ENCODE results near the gene BEST2.

Gene BEST2

GRCh38 chr19:12784394-12784870 is 32.8 kb downstream of the BEST2 start:
- H3K9me3 ChIP-seq (ENCODE audit: control insufficient read depth, low read depth, low read length) = no peaks in the 10 kb centered on the region
- H3K9ac ChIP-seq (ENCODE audit: low read length) = no peak overlapping the region

GRCh38 chr19:12784871-12785430 is 33.4 kb downstream of the BEST2 start:
- Histone ChIP-seq H3K36me3 (ENCODE audit: control insufficient read depth, low read depth, low read length) (no peaks in the 10 kb centered on the region), H3K27ac (ENCODE audit: low read length) (no peak overlapping the region), H3K4me3 (ENCODE audit: low read length) (no peak overlapping the region), H3K9me3 (ENCODE audit: control insufficient read depth, low read depth, low read length) (no peaks in the 10 kb centered on the region), H3K9ac (ENCODE audit: low read length) (no peak overlapping the region), H3K27me3 (ENCODE audit: control insufficient read depth, insufficient read depth, low read length) (no peaks in the 10 kb centered on the region), H3K4me1 (ENCODE audit: control insufficient read depth, low read depth, low read length) (peaks cover 16% of the 10 kb centered on the region)

More at GRCh38 chr19:12784394-12784870, 32.8 kb downstream of the BEST2 start:
- Histone ChIP-seq H3K4me1 (ENCODE audit: control insufficient read depth, low read depth, low read length) (peaks cover 16% of the 10 kb centered on the region), H3K36me3 (ENCODE audit: control insufficient read depth, low read depth, low read length) (no peaks in the 10 kb centered on the region), H3K27me3 (ENCODE audit: control insufficient read depth, insufficient read depth, low read length) (no peaks in the 10 kb centered on the region), H3K4me3 (ENCODE audit: low read length) (no peak overlapping the region), H3K27ac (ENCODE audit: low read length) (no peak overlapping the region)

GRCh38 chr19:12785431-12786031 is 33.9 kb downstream of the BEST2 start:
- Histone ChIP-seq H3K27me3 (ENCODE audit: control insufficient read depth, insufficient read depth, low read length) (peaks cover 3% of the 10 kb centered on the region), H3K9ac (ENCODE audit: low read length) (no peak overlapping the region), H3K9me3 (ENCODE audit: control insufficient read depth, low read depth, low read length) (no peaks in the 10 kb centered on the region), H3K4me1 (ENCODE audit: control insufficient read depth, low read depth, low read length) (peaks cover 19% of the 10 kb centered on the region), H3K36me3 (ENCODE audit: control insufficient read depth, low read depth, low read length) (no peaks in the 10 kb centered on the region), H3K27ac (ENCODE audit: low read length) (no peak overlapping the region), H3K4me3 (ENCODE audit: low read length) (no peak overlapping the region)

- Histone ChIP-seq H3K4me3 (ENCODE audit: low read length) (no peak overlapping the region), H3K9ac (ENCODE audit: low read length) (no peak overlapping the region), H3K27ac (ENCODE audit: low read length) (no peak overlapping the region), H3K27me3 (ENCODE audit: control insufficient read depth, insufficient read depth, low read length) (peaks cover 11% of the 10 kb centered on the region), H3K36me3 (ENCODE audit: control insufficient read depth, low read depth, low read length) (no peaks in the 10 kb centered on the region), H3K4me1 (ENCODE audit: control insufficient read depth, low read depth, low read length) (peaks cover 26% of the 10 kb centered on the region), H3K9me3 (ENCODE audit: control insufficient read depth, low read depth, low read length) (no peaks in the 10 kb centered on the region)
These were observed 34.7 kb downstream of the BEST2 start for GRCh38 chr19:12786141-12786870.

- Histone ChIP-seq H3K4me1 (ENCODE audit: control insufficient read depth, low read depth, low read length) (peaks cover 26% of the 10 kb centered on the region), H3K9ac (ENCODE audit: low read length) (no peak overlapping the region), H3K27ac (ENCODE audit: low read length) (no peak overlapping the region), H3K36me3 (ENCODE audit: control insufficient read depth, low read depth, low read length) (no peaks in the 10 kb centered on the region), H3K9me3 (ENCODE audit: control insufficient read depth, low read depth, low read length) (no peaks in the 10 kb centered on the region), H3K4me3 (ENCODE audit: low read length) (no peak overlapping the region), H3K27me3 (ENCODE audit: control insufficient read depth, insufficient read depth, low read length) (peaks cover 17% of the 10 kb centered on the region)
These were observed 35.4 kb downstream of the BEST2 start for GRCh38 chr19:12786952-12787351.

- peaks cover 22% of the 10 kb centered on the region for H3K27me3 ChIP-seq (ENCODE audit: control insufficient read depth, insufficient read depth, low read length)
- peaks cover 26% of the 10 kb centered on the region for H3K4me1 ChIP-seq (ENCODE audit: control insufficient read depth, low read depth, low read length)
- no peak overlapping the region for H3K4me3 ChIP-seq (ENCODE audit: low read length)
- H3K27ac ChIP-seq (ENCODE audit: low read length) = no peak overlapping the region
- no peaks in the 10 kb centered on the region for H3K9me3 ChIP-seq (ENCODE audit: control insufficient read depth, low read depth, low read length)
- no peaks in the 10 kb centered on the region for H3K36me3 ChIP-seq (ENCODE audit: control insufficient read depth, low read depth, low read length)
- H3K9ac ChIP-seq (ENCODE audit: low read length) = no peak overlapping the region
These were observed 35.9 kb downstream of the BEST2 start for GRCh38 chr19:12787458-12787857.

- peak overlapping the region; percentile 72 for H3K4me3 ChIP-seq (ENCODE audit: low read length)
- H3K9me3 ChIP-seq (ENCODE audit: control insufficient read depth, low read depth, low read length) = no peaks in the 10 kb centered on the region
- H3K36me3 ChIP-seq (ENCODE audit: control insufficient read depth, low read depth, low read length) = no peaks in the 10 kb centered on the region
- H3K27ac ChIP-seq (ENCODE audit: low read length) = no peak overlapping the region
- peaks cover 29% of the 10 kb centered on the region for H3K27me3 ChIP-seq (ENCODE audit: control insufficient read depth, insufficient read depth, low read length)
- H3K9ac ChIP-seq (ENCODE audit: low read length) = no peak overlapping the region
- peaks cover 26% of the 10 kb centered on the region for H3K4me1 ChIP-seq (ENCODE audit: control insufficient read depth, low read depth, low read length)
These were observed 36.6 kb downstream of the BEST2 start for GRCh38 chr19:12788042-12788681.

GRCh38 chr19:12788682-12789097 is 37.1 kb downstream of the BEST2 start:
- no peaks in the 10 kb centered on the region for H3K36me3 ChIP-seq (ENCODE audit: control insufficient read depth, low read depth, low read length)
- peaks cover 31% of the 10 kb centered on the region for H3K27me3 ChIP-seq (ENCODE audit: control insufficient read depth, insufficient read depth, low read length)
- H3K9me3 ChIP-seq (ENCODE audit: control insufficient read depth, low read depth, low read length) = no peaks in the 10 kb centered on the region
- H3K27ac ChIP-seq (ENCODE audit: low read length) = no peak overlapping the region
- peaks cover 21% of the 10 kb centered on the region for H3K4me1 ChIP-seq (ENCODE audit: control insufficient read depth, low read depth, low read length)
- peak overlapping the region; percentile 72 for H3K4me3 ChIP-seq (ENCODE audit: low read length)
- H3K9ac ChIP-seq (ENCODE audit: low read length) = no peak overlapping the region

GRCh38 chr19:12789098-12789903 is 37.7 kb downstream of the BEST2 start:
- H3K4me3 ChIP-seq (ENCODE audit: low read length) = peak overlapping the region; percentile 72
- H3K4me1 ChIP-seq (ENCODE audit: control insufficient read depth, low read depth, low read length) = peaks cover 24% of the 10 kb centered on the region
- no peak overlapping the region for H3K9ac ChIP-seq (ENCODE audit: low read length)
- no peaks in the 10 kb centered on the region for H3K36me3 ChIP-seq (ENCODE audit: control insufficient read depth, low read depth, low read length)
- H3K27ac ChIP-seq (ENCODE audit: low read length) = no peak overlapping the region
- H3K27me3 ChIP-seq (ENCODE audit: control insufficient read depth, insufficient read depth, low read length) = peaks cover 31% of the 10 kb centered on the region
- no peaks in the 10 kb centered on the region for H3K9me3 ChIP-seq (ENCODE audit: control insufficient read depth, low read depth, low read length)

- peak overlapping the region; percentile 42 for H3K9ac ChIP-seq (ENCODE audit: low read length)
- peaks cover 31% of the 10 kb centered on the region for H3K27me3 ChIP-seq (ENCODE audit: control insufficient read depth, insufficient read depth, low read length)
- H3K27ac ChIP-seq (ENCODE audit: low read length) = no peak overlapping the region
- no peaks in the 10 kb centered on the region for H3K9me3 ChIP-seq (ENCODE audit: control insufficient read depth, low read depth, low read length)
- H3K4me3 ChIP-seq (ENCODE audit: low read length) = peak overlapping the region; percentile 72
- no peaks in the 10 kb centered on the region for H3K36me3 ChIP-seq (ENCODE audit: control insufficient read depth, low read depth, low read length)
- H3K4me1 ChIP-seq (ENCODE audit: control insufficient read depth, low read depth, low read length) = peaks cover 24% of the 10 kb centered on the region
These were observed 38.5 kb downstream of the BEST2 start for GRCh38 chr19:12789904-12790619.

Data from iPS-18a (cell line).